Measurements from ENCODE around the gene ZNF653.

ZNF653 gene

GRCh38 chr19:11528551-11529341 is 23.1 kb upstream of the ZNF653 start, which contains the start of gene ECSIT:
Gene ECSIT, minus strand, starts transcription at chr19:11529134. Its CDS starts 9,964 bp downstream, at chr19:11519170.
- no peaks in the 10 kb centered on the region for H3K79me2 ChIP-seq (ENCODE audit: insufficient read depth, low read depth)
- H2AFZ ChIP-seq (ENCODE audit: low read depth), result peak within 1 kb of the TSS; percentile 53

GRCh38 chr19:11519138-11519537 is 13.5 kb upstream of the ZNF653 start:
- H3K79me2 ChIP-seq (ENCODE audit: insufficient read depth, low read depth), result no peaks in the 10 kb centered on the region
- H3K4me3 ChIP-seq (IDR thresholded peaks at IDR 0.05; ENCODE audit: insufficient read depth, low read depth, low read length), result no peak overlapping the region
- H3K27ac ChIP-seq, result no peak overlapping the region
- H3K4me2 ChIP-seq, result no peak overlapping the region
- H3K4me1 ChIP-seq (ENCODE audit: low read depth, poor library complexity, severe bottlenecking), result no peaks in the 10 kb centered on the region
- H3K9ac ChIP-seq, result no peak overlapping the region
- no peaks in the 10 kb centered on the region for H4K20me1 ChIP-seq (ENCODE audit: insufficient read depth)
- no peak for TF ChIP-seq CTCF (conservative IDR thresholded peaks at IDR 0.05; ENCODE audit: low read depth, low read length)
- H3K27me3 ChIP-seq (ENCODE audit: insufficient read depth, low read depth), result no peaks in the 10 kb centered on the region
- no peak overlapping the region for H2AFZ ChIP-seq (ENCODE audit: low read depth)
- no peaks in the 10 kb centered on the region for H3K36me3 ChIP-seq (ENCODE audit: insufficient read depth)

More at GRCh38 chr19:11528551-11529341, 23.1 kb upstream of the ZNF653 start, which contains the start of gene ECSIT:
- no peaks in the 10 kb centered on the region for H4K20me1 ChIP-seq (ENCODE audit: insufficient read depth)
- peak within 1 kb of the TSS; percentile 44; the same call in 1 of the 2 replicates for H3K27ac ChIP-seq
- peak within 1 kb of the TSS; percentile 50; the same call in 1 of the 2 replicates for H3K9ac ChIP-seq
- no peaks in the 10 kb centered on the region for H3K36me3 ChIP-seq (ENCODE audit: insufficient read depth)
- no peaks in the 10 kb centered on the region for H3K27me3 ChIP-seq (ENCODE audit: insufficient read depth, low read depth)
- H3K4me1 ChIP-seq (ENCODE audit: low read depth, poor library complexity, severe bottlenecking), result peaks cover 11% of the 10 kb centered on the region
- H3K4me2 ChIP-seq, result peak within 1 kb of the TSS; percentile 72
- TF ChIP-seq CTCF (conservative IDR thresholded peaks at IDR 0.05; ENCODE audit: low read depth, low read length), result no peak
- H3K4me3 ChIP-seq (IDR thresholded peaks at IDR 0.05; ENCODE audit: insufficient read depth, low read depth, low read length), result no peak within 1 kb of the TSS

GRCh38 chr19:11513946-11514345 is 8.3 kb upstream of the ZNF653 start:
- Histone ChIP-seq H3K36me3 (ENCODE audit: insufficient read depth) (no peaks in the 10 kb centered on the region), H4K20me1 (ENCODE audit: insufficient read depth) (no peaks in the 10 kb centered on the region), H3K9ac (no peak overlapping the region), H3K27me3 (ENCODE audit: insufficient read depth, low read depth) (no peaks in the 10 kb centered on the region), H2AFZ (ENCODE audit: low read depth) (no peak overlapping the region), H3K4me2 (no peak overlapping the region), H3K27ac (no peak overlapping the region), H3K4me3 (IDR thresholded peaks at IDR 0.05; ENCODE audit: insufficient read depth, low read depth, low read length) (no peak overlapping the region), H3K79me2 (ENCODE audit: insufficient read depth, low read depth) (no peaks in the 10 kb centered on the region), H3K4me1 (ENCODE audit: low read depth, poor library complexity, severe bottlenecking) (no peaks in the 10 kb centered on the region)
- no peak for TF ChIP-seq CTCF (conservative IDR thresholded peaks at IDR 0.05; ENCODE audit: low read depth, low read length)

GRCh38 chr19:11510444-11510843 is 4.8 kb upstream of the ZNF653 start:
- Histone ChIP-seq H3K27ac (no peak overlapping the region), H3K27me3 (ENCODE audit: insufficient read depth, low read depth) (no peaks in the 10 kb centered on the region), H3K4me1 (ENCODE audit: low read depth, poor library complexity, severe bottlenecking) (peaks cover 4% of the 10 kb centered on the region), H3K4me3 (IDR thresholded peaks at IDR 0.05; ENCODE audit: insufficient read depth, low read depth, low read length) (no peak overlapping the region), H3K4me2 (no peak overlapping the region), H2AFZ (ENCODE audit: low read depth) (no peak overlapping the region), H4K20me1 (ENCODE audit: insufficient read depth) (no peaks in the 10 kb centered on the region), H3K36me3 (ENCODE audit: insufficient read depth) (no peaks in the 10 kb centered on the region), H3K79me2 (ENCODE audit: insufficient read depth, low read depth) (no peaks in the 10 kb centered on the region), H3K9ac (no peak overlapping the region)
- TF ChIP-seq CTCF (conservative IDR thresholded peaks at IDR 0.05; ENCODE audit: low read depth, low read length), result no peak
